ENCODE data around the gene BUB1B. TPM values are rescaled to one million over a fixed set of nuclear protein-coding genes. Genes with fewer than 3 reads are reported as not detected.
A peak's percentile ranks its signal among the peaks of the same experiment; 100 is the strongest.

The BUB1B gene
- total RNA-seq, 1 experiment from 2014 or later = 83.2 TPM

DNA sequence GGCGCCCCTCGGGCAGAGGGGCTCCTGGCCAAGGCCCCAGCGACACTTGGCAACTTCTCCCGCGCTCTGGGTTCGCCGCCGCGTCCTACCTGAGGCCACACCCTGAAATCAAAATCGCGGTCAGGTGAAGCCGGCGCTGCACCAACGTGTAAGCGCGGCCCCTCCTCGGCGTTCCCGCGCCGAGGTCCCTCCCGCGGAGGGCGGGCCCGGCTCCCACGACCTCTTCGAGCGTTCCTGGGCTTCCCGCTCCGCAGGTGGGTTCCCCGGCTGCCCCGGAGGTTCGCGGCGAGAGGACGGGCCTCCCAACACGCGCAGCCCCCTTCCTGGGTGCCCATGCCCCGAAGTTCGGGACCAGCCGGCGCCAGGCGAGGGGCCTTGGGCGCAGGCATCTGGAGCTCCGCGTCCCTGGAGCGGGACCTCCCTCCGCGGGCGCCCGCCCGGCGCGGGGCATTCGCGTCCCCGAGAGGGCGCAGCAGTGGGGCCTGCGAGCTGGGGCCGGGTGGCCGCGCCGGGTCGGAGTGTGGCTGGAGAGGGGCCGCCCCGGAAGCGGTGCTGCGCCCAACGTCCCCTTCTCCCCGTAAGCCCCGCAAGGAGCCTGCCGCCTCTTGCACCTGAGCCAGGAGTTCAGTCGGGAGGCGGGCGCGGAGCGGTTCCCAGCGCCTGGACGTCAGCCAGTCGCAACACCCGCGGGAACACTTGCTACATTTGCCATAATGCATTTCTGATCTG lies 91.7 kb downstream of the BUB1B start:
- H2BK5ac ChIP-seq (ENCODE audit: insufficient read length, low read length) = no peak overlapping the region
- no peak overlapping the region for H3K4ac ChIP-seq (ENCODE audit: low read depth, low read length)
- no peaks in the 10 kb centered on the region for H3K4me1 ChIP-seq (ENCODE audit: insufficient read depth, low read length)
- H4K91ac ChIP-seq (ENCODE audit: insufficient read length, low read depth, low read length) = no peak overlapping the region
- H3K23me2 ChIP-seq (ENCODE audit: insufficient read length, low read depth, low read length, poor library complexity, severe bottlenecking) = peaks cover 9% of the 10 kb centered on the region
- H3T11ph ChIP-seq (ENCODE audit: low read length) = no peak overlapping the region
- peak overlapping the region; percentile 74 to 80 for H3K4me3 Mint-ChIP-seq
- no peak overlapping the region for H3K9ac ChIP-seq (ENCODE audit: extremely low read depth, insufficient read length, low read length)
- peak overlapping the region; percentile 45 for H3K4me2 ChIP-seq (ENCODE audit: insufficient read depth, insufficient read length, low read length)
- H2AFZ ChIP-seq (ENCODE audit: low read length) = no peak overlapping the region
- no peaks in the 10 kb centered on the region for H3K79me1 ChIP-seq (ENCODE audit: insufficient read depth, low read depth, low read length, poor library complexity, severe bottlenecking)
- H2BK15ac ChIP-seq (ENCODE audit: low read depth, low read length) = no peak overlapping the region
- H3K36me3 Mint-ChIP-seq (ENCODE audit: insufficient read depth in 1 of 3, low read depth in 3 of 3) = peaks cover 0 to 3% (median 2%) of the 10 kb centered on the region in 3 experiments; a peak in 2 of 7 replicates
- H4K5ac ChIP-seq (ENCODE audit: insufficient read length, low read depth, low read length) = no peak overlapping the region
- DNase-seq = peak; percentile 70
- H2AK5ac ChIP-seq (ENCODE audit: insufficient read length, low read length) = no peak overlapping the region
- H3K9me3 Mint-ChIP-seq = no peaks in the 10 kb centered on the region; a peak in 1 of 5 replicates
- no peak overlapping the region for H3K27ac ChIP-seq (ENCODE audit: insufficient read length, low read depth, low read length)
- peaks cover 46% of the 10 kb centered on the region for H3K27me3 Mint-ChIP-seq (ENCODE audit: low read depth)
- H3K27me3 ChIP-seq (ENCODE audit: insufficient read depth, low read length) = peaks cover 16% of the 10 kb centered on the region; the same call in 1 of the 2 replicates
- WGBS (ENCODE audit: extremely low coverage, insufficient read length, low lambda C conversion rate) = no CpG with 5 or more reads among the region's 82 CpGs
- H2BK120ac ChIP-seq (ENCODE audit: low read depth, low read length, poor library complexity, severe bottlenecking) = no peak overlapping the region
- H2BK12ac ChIP-seq (ENCODE audit: insufficient read length, low read depth, low read length) = no peak overlapping the region
- no peak overlapping the region for H3K27ac Mint-ChIP-seq
- no peaks in the 10 kb centered on the region for H3K79me2 ChIP-seq (ENCODE audit: insufficient read depth, low read length)
- H3K56ac ChIP-seq (ENCODE audit: insufficient read length, low read depth, low read length) = no peak overlapping the region
- peaks cover 10 to 17% of the 10 kb centered on the region in 2 experiments for H3K4me1 Mint-ChIP-seq
- no peak overlapping the region for H2BK20ac ChIP-seq (ENCODE audit: low read depth, low read length, poor library complexity, severe bottlenecking)
- H3K9me3 ChIP-seq (ENCODE audit: control insufficient read depth, low read depth, low read length) = no peaks in the 10 kb centered on the region
- TF ChIP-seq, protein P1, sequence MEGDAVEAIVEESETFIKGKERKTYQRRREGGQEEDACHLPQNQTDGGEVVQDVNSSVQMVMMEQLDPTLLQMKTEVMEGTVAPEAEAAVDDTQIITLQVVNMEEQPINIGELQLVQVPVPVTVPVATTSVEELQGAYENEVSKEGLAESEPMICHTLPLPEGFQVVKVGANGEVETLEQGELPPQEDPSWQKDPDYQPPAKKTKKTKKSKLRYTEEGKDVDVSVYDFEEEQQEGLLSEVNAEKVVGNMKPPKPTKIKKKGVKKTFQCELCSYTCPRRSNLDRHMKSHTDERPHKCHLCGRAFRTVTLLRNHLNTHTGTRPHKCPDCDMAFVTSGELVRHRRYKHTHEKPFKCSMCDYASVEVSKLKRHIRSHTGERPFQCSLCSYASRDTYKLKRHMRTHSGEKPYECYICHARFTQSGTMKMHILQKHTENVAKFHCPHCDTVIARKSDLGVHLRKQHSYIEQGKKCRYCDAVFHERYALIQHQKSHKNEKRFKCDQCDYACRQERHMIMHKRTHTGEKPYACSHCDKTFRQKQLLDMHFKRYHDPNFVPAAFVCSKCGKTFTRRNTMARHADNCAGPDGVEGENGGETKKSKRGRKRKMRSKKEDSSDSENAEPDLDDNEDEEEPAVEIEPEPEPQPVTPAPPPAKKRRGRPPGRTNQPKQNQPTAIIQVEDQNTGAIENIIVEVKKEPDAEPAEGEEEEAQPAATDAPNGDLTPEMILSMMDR (conservative IDR thresholded peaks at IDR 0.05) = no peak
- no peak overlapping the region for H3K23ac ChIP-seq (ENCODE audit: insufficient read length, low read depth, low read length)
- no peak overlapping the region for H4K8ac ChIP-seq (replicated peaks; ENCODE audit: insufficient read length, low read depth, low read length)
- H4K20me1 ChIP-seq (ENCODE audit: control insufficient read depth, insufficient read depth, insufficient read length) = no peaks in the 10 kb centered on the region
- H3K14ac ChIP-seq (ENCODE audit: insufficient read depth, low read length) = peak overlapping the region; percentile 18; the same call in 1 of the 2 replicates
- peak overlapping the region; percentile 29 for H3K18ac ChIP-seq (ENCODE audit: insufficient read length, low read depth, low read length)

Data from H9 (cell line).